HL-60/S4 treated with phorbol 12-myristate 13-acetate at 8.2 ng/mL for 4 days and 3 days (cell line): Measurements from ENCODE around the gene UMAD1.
"Not testable (repeated sequence)": the region's sequence is repeated elsewhere in the genome, so short reads cannot be mapped to it uniquely, and the experiment has no call there.

Experiments
- in situ Hi-C: fragments of 300-500 bp; cut with MboI; formaldehyde crosslinking; loops from 2 replicates; pipeline ENCODE4 v1.15.0; 2022; ENCODE audit warnings: low sequenced_read_pairs

UMAD1 gene

DNA sequence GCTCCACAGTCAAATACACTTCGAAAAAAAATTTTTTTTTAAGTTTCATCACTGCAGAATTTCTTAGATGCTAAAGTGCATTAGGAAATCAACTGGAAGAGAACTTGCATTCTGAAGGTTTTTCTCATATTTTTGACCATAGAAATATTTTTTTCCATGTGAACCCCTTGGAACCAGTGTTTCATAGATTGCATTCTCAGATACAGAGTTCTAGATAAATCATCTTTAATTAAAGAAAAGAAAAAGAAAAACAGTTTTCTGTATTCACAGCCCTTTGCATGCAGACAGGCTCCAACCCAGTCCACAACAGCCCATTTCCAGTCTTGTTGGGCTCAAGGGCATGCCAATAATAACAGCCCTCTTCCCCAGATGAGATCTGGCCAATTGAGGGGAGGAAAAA is 153.4 kb downstream of the UMAD1 start:
- in situ Hi-C loops, result no loop called here

- in situ Hi-C loops, result no loop called here
These were observed 154.7 kb downstream of the UMAD1 start for GRCh38 chr7:7795203-7795602.

GRCh38 chr7:7795630-7796121 is 155.1 kb downstream of the UMAD1 start:
- in situ Hi-C loops, result no loop called here

- in situ Hi-C loops, result no loop called here
These were observed 158.0 kb downstream of the UMAD1 start for GRCh38 chr7:7798510-7798909.

- in situ Hi-C loops, result no loop called here
These were observed 158.6 kb downstream of the UMAD1 start for GRCh38 chr7:7799138-7799537.

DNA sequence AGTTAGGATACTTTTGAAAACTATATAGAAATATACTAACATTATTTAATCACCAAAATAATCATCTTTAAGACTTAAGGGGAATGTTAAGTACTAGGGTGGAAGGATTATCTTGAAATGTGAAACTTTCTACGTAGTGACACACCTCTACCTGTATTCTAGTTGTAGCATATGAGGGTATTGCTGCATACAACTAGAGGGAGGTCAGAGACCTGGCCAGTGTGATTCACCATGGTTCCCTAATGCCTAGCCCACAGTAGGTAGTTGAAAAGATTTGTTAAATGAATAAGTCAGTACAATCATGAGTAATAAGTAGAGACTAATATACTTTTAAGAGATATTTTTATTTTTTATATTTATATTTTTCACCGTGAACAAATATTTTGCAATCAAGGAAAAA is 162.0 kb downstream of the UMAD1 start:
- in situ Hi-C loops, result no loop called here

GRCh38 chr7:7803715-7804178 is 163.2 kb downstream of the UMAD1 start:
- in situ Hi-C loops, result no loop called here

- in situ Hi-C loops, result not testable (repeated sequence)
These were observed 164.3 kb downstream of the UMAD1 start for GRCh38 chr7:7804822-7805221.

GRCh38 chr7:7805511-7806153 is 165.1 kb downstream of the UMAD1 start:
- in situ Hi-C loops, result no loop called here

DNA sequence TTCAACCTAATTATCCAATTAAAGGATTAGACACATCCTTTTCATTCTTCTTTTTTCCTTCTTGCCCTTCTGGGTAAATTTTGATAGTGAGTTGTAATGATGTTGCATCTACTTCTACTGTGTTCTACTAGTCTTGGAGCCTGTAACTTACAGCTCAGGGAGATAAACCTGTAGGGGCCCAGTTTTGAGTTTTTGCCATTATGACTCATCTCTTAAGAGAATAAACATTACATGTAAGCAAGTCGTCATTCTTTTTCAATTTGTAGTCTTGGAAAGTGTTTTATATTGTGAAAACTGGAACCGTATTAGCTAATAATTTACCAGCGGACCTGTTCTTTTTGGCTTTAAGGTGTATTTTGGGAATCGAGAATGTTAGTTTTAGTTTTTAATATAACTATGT is 167.6 kb downstream of the UMAD1 start:
- in situ Hi-C loops, result no loop called here

DNA sequence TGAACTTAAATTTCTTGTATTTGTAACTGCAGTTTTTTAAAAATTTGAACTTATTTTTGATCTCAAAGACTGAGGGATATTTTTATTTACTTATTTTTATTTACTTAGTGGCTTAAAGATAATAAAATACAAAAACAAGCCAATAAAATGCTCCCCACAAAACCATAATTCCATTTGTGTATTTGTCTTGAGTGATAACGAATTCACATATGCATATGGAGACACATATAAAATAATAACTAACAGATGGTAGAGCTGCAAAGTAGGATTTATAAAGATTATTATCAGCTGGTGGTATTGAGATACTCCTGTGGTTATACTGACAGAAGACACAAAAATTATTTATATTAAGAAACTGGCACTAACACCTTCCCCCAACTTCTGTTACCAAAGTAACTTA is 168.1 kb downstream of the UMAD1 start:
- in situ Hi-C loops, result no loop called here

DNA sequence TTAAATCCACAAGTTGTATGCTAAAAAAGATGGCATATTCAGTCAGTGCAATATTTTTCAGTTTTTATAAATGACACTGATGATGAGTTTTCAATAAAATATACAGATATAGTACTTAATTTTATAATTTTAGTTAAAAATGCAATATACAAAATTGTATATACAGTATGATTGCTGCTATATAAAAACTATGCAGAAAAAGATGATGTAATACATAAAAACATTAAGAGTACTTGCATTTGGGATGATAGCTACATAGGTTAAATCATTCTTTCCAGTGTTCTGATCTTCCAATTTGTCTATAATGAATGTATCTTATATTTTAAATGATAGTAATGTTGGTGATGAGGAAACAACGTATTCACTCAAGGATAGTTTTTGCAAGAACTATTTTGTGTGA is 169.8 kb downstream of the UMAD1 start:
- in situ Hi-C loops, result no loop called here

- in situ Hi-C loops, result no loop called here
These were observed 170.3 kb downstream of the UMAD1 start for GRCh38 chr7:7810826-7811225.

GRCh38 chr7:7812112-7812511 is 171.6 kb downstream of the UMAD1 start:
- in situ Hi-C loops, result no loop called here

DNA sequence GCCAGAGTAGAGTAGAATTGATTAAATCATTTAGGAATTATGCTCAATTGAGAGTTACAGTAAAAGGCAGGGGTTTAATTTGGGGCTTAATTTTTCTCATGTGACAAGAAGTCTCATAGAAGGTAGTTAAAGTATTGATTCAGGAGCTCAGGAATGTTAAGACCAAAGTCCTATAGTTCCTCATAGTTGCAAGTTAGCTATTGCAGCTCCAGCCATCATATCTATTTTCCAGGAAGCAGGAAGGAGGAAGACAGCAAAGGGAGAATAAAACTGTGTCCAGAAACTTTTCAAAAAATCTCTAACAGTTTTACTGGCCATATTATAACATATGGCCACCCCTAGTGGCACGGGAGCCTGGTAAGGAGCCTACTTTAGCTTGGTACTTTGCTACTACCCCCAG is 174.8 kb downstream of the UMAD1 start:
- in situ Hi-C loops, result no loop called here

DNA sequence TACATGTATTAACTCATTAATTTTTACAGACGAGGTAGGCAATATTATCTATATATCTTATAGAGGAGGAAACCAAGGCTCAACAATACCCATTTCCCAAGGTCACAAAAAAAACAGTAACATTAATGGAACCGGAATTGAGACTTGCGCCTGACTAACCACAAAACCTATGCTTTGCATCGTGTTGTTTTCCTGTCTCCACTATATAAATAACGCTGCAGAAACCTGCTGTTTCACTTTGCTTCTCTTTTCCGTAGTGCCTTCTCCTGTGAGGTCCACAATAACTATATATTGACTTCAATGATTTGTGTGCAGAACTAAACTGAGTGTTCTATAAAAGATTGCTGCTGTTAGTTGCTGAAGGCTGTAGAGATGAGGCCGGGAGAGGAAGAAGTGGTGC is 175.5 kb downstream of the UMAD1 start:
- in situ Hi-C loops, result no loop called here

DNA sequence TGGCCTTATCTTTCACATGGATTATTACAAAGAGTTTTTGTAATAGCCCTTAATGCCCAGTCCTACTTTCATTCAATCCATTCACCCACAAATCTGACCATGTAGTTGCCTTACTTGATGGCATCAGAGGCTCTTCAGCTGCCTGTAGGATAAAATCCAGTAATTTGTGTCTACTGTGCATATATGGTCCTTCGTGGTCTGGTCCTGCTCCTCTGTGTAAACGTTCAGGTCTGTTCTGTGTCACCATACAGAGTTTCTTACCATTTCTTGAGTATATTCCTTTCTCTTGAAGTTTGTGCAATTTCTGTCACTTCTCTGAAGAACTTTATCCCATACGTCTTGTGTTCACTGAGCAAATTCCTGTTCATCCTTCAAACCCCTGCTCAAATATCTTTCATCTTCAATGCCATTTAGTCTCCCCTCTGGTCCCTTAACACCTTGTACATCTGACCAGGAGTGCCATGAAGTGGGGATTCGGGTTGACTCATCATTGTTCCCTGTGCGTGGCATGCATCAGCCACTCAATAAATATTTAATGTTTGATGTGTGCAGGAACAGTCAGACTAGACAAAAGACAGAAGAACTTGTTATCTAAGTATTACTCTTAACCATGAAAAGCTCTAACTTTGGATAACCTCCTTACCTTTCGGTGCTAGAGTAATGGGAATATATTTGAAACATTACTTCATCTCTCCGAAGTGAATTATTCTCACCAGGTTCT is 176.4 kb downstream of the UMAD1 start:
- in situ Hi-C loops, result no loop called here

- in situ Hi-C loops, result no loop called here
These were observed 177.2 kb downstream of the UMAD1 start for GRCh38 chr7:7817748-7818147.

GRCh38 chr7:7818179-7818578 is 177.6 kb downstream of the UMAD1 start:
- in situ Hi-C loops, result not testable (repeated sequence)

GRCh38 chr7:7819442-7820247 is 179.1 kb downstream of the UMAD1 start:
- in situ Hi-C loops, result no loop called here

DNA sequence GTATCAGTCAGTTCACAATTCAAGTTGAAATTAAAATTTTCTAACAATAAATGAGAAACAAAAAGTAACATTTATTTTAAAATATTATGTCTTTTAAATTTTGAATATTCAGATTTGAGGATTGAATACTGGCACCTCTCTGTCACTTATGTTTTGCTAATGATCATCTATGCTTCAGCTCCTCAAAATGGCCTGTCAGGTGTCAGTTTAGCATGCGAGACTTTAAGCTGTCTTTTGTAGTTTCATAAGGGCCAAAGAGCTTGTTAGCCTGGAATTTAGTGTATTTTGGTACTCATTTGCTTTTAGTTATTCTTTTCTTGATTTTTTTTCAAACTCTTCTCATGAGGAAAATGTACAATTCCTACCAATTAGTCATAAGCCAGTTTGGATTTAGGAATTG is 179.9 kb downstream of the UMAD1 start:
- in situ Hi-C loops, result no loop called here

DNA sequence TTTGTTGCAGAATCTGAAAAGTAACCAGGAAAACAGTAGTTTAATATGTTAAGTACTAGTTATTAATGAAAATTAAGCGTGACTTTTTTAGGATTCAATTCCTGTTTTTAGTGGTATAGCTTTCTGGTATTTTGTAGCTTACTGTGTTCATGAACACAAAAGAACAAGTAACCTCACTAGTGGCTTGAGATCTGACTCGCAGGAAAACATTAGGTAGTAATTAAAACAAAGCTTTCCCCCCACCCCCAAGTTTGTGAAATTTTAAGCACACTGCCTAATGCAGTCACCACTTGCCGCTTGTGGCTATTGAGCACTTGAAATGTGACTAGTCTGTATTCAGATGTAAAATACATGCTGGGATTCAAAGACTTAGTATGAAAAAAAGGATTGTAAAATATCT is 180.4 kb downstream of the UMAD1 start:
- in situ Hi-C loops, result no loop called here
